Fibroblast of peridontal ligament (primary cell): ENCODE data around the gene BACE2.
"Not testable (repeated sequence)": the region's sequence is repeated elsewhere in the genome, so short reads cannot be mapped to it uniquely, and the experiment has no call there.

Experiments
- DNase-seq: peaks from one replicate; pipeline ENCODE4 v3.0.0-alpha.2; 2010; ENCODE audit errors: extremely low read depth

The BACE2 gene

DNA sequence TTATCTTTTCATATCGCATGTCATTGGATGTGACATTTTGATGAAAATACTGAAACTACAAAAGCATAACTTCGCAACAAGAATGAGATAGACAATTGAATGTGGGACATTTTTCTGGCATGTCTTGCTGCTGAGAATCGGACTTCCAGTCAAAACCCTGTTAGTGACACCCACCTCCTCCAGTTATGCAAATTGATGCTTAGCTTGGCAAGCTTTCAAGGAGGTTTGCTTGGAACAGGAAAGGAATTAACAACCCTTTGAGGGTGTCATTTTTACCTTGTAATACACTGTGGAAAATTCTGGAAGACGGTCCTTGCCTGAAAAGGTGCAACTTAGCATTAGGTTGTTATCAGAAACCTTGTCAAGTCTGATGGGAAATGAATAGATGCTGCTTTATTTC lies 109.9 kb downstream of the BACE2 start:
- no peak for DNase-seq

DNA sequence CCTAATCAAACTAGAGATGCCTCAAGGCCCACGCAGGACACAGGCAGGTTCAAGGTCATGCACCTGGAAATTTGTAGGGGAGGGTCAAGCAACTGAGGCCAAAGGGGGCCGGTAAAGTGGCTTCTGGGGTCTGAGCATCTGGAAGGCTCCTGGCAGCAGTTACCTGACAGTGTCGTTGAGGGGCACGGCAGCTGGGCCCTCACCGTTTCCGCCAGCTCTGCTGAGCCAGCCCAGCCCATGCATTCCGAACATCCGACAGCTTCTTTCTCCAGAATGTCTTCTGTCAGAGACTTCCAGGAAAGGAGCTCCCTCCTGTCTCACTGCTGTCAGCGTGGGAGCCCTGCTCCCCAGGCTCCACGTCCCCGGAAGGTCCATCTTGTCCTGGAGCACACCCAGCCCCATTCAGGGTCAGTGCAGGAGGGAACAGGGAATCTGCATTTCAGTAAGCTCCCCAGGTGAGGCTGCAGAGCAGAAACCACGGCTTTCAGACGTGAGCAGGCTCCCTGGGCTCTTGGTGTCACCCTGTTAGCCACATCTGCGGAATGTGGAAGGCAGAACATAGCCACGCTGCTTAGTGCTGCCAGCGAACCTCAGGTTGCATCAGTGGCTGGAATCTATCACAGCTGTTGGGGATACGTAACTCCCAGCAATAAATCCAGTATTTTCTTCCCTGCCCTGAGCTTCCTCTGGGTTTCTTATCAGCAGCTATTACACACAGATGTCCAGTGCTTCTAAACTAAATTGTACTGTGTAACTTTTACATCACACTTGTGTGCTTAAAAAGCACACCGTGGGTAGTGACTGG lies 112.4 kb downstream of the BACE2 start:
- DNase-seq: peak; percentile 18

DNA sequence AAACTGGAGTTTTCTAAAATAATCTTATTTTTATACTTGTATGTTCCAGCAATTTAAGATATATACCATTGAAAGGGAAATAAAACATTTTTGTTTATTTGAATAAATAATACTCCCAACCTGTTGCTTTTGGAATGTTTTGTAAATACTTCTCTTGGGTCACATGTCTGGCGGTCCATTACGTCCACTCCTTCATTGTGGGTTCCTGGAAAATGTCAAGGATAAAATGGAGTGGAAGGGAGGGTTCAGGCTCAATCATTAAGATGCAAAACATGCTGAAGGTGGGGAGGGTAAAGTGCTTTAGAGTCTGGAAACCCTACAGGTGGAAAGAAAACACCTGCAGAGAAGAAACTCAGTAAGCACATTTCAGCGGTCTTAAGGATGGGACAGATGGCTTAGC lies 114.5 kb downstream of the BACE2 start:
- DNase-seq: no peak

DNA sequence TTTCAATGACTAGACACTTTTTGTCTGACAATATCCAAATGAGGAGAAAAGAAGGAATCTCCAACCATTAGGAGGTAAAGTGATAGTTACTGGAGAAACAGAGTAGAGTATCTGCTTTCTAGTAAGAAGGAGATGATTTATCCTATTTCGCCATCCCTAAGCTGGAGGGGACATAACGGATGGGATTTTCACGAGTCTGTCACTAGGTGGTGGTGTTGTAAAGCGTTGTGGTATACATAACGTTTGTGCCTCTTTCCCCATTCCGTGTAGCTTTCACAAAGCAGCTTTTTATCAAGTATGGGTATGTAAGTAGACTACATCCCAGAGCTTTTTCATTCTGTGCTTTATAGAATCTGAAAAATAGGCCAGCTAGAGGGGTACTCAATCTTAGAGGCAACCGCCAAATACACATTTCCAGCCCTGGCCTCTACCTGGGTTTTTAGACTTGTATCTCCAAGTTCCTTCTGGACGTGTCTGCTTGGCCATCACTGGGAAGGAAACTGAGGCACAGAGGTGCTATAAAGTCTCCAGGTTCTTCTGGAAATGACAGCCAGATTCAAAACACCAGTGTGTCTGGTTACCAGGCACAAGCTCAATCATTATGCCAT lies 115.4 kb downstream of the BACE2 start:
- DNase-seq: peak; percentile 92

DNA sequence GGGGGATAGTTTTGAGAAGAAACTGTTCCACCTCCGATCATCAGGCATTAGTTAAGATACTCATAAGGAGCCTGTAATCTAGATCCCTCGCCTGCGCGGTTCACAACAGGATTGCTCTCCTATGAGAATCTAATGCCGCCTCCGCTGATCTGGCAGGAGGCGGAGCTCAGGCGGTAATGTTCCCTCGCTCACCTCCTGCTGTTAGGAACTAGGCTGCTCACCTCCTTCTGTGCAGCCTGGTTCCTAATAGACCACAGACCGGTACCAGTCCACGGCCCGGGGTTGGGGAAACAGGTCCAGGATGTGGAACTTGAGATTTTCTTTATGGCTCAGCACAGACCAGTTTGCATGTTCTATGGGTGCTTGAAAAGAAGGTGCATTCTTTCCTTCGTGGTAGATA lies 121.5 kb downstream of the BACE2 start:
- no peak for DNase-seq

DNA sequence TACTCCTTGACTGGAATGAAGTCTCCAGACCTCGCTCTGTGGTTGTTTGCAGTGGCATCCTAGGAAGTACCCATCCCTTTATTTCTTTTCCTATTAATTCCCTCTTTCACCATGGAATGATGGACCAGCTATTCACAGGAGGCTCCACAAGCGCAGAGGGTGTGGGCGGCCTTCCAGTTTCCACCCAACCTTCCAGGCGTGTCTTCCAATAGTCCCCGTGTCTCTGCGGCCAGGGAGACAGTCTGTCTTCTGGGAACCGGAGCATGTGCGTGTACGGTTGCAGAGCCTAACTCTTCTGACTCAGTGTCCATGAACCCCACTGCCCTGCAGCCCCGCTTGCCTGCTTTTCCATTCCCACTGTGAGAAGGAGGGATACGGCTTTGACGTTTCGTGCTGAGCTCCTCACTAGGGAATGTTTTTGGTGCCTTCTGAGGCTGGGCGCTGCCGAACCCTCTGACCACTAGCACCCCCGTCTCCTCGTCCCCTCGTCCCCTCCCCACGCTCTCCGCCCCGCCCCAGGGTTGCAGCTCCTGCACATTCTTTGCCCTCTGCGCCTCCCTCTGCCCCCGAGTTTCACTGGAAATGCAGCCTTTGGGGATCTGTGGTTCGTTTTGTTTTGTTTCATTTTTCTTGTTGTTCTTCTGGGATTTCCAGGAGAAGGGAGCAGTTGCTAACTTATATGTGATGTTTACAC lies 122.3 kb downstream of the BACE2 start:
- DNase-seq: peak; percentile 3

DNA sequence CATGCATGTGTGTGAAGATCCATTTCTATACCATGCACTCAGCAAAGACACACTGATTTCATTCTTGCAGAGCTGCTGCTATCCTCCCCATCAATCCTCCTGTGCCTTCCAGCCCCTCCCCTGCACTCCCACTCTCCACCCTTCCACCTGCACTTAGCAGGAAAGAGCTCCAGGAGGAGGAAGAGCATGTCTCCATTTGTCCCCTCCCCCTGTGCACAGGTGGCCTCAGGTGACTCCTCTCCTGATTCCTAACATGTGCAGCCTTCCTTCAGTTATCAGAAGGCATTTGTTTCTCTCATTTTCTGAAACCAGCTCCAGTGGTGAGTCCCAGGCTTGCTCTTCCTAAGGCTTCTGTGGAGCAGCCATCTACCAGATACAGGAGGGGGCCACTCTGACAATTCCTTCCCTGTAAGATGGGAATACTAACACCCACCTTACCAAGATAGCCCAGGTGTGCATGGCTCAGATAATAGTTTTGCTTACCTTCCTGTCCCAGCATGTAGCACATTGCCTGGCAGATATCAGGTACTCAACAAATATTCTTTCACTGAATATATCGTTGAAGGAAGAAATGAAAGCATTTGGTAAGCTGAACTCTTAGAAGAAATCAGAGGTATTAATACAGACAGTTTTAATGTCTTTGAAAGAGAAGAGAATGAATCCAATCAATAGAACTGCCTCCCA lies 126.7 kb downstream of the BACE2 start:
- DNase-seq: no peak

DNA sequence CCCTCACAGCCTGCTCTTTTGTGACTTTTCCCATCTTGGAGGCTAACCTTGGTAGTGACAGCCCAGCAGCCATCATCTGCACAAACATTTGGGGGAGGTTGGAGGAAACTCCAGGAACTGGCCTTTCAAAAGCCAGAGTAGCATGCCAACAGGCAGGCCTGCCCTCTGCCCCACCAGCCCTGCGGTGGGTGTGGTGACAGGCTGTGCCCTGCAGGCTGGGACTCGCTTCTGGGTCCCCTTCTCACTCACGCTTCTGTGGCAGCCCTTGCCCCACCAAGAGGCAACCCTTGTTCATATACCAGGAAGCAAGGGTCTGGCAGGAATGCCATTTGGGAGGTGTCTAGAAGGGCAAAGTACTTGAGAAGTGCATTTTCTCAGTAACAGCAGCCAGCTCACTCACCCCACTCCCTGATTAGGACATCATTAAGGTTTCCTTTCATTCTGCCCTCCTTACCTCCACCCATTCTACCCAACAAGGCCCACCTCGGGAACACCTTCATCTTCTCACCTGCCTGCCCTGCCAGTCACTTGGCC lies 127.8 kb downstream of the BACE2 start:
- no peak for DNase-seq

DNA sequence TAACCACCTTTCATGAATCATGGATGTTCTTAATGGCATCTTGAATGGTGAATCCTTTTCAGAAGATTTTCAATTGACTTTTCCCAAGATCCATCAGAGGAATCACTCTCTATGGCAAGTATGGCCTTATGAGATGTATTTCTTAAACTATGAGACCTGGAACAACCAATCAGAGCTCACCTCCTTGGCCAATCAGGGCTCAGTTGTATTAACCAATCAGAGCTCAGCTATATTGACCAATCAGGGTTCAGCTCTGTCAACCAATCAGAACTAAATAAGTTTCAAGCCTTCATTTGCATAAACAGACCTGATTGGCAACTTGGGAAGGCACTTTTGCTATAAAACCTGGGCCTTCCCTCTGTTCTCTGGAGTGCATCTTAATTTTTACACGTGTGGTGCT lies 135.0 kb downstream of the BACE2 start:
- no peak for DNase-seq

DNA sequence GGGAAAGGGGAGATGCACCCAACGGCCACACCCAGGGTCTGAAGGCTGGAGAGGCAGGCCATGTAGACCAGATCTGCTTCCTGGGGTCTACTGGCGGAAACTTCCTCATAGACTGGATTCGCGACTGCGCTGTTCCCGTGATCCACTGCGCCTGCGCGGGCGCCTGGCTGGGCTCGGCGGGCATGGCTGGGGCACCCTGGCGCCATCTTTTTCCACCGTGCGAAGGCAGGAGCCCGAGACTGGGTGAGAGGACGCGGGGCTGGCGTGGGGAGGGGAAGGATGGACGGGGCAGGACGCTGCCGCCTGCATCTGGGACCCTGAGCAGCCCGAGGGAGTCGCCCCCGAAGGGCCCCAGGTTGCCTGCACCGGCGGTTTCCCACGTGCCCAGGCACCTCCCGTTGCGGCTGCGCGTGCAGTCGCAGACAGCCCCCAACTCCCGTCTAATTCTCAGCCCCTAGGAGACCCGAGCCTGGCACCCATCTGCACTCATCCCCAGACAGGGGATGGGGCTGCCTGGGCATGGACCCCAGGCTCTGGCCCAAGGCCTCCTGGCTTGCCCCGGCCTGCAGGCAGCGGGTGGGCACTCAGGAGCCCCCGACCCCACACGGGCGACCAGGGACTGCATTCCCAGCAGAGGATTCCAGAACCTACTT lies 136.2 kb downstream of the BACE2 start:
- no peak for DNase-seq

DNA sequence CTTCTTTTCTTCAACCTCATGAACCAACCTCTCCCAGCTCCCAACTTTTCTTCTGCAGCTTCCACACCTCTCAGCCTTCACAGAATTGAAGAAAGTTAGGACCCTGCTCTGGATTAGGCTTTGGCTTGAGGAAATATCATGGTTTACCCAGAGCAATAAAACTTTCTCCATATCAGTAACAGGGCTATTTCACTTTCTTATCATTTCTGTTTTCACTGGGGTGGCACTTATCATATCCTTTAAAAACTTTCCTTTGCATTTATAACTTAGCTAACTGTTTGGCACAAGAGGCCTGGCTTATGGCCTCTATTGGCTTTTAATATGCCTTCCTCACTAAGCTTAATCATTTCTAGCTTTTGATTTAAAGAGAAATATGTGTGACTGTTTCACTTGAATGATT lies 139.3 kb downstream of the BACE2 start:
- DNase-seq: no peak

DNA sequence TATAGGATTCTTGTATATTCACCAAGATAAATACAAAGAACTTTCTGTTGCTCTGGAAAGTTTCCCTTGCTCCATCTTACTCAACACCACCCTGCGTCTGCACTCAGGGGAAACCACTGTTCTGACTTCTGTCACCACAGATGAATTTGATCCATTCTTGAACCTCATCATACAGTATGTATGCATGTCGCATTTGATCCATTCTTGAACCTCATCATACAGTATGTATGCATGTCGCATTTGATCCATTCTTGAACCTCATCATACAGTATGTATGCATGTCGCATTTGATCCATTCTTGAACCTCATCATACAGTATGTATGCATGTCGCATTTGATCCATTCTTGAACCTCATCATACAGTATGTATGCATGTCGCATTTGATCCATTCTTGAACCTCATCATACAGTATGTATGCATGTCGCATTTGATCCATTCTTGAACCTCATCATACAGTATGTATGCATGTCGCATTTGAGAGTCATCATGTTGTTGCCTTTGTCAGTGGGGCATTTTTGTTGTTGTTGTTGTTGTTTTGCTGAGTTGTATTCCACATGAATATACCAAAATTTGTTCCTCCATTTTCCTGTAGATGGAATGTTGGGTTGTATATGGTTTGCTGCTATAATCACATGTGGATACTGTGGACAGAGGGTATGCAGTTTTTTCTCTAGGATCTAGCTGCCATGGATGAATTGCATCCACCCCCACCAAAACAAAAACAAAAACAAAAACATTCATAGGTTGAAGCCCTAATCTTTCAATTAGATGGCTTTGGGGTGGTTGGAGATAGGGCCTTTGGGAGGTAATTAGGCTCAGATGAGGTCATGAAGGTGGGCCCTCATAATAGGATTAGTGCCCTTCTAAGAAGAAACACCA lies 145.6 kb downstream of the BACE2 start:
- DNase-seq: not testable (repeated sequence)

DNA sequence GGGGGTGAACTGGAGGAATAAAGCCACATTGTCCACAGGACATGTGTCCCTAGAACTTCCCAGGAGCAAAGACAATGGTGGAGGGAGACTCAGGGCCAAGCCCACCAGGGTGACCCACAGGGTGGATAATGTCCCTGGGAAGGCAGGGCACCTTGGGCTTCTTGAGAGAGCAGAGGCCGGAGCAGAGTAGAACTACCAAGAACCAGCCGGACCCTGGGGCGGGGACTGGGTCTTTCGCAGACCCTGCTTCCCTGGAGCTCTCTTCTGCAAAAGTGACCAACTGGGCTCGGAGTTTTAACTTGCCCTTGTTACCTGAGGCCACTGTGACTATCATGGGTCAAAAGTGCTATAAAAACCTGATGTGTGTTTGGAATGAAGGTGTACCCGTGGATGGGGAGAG lies 147.8 kb downstream of the BACE2 start:
- no peak for DNase-seq

DNA sequence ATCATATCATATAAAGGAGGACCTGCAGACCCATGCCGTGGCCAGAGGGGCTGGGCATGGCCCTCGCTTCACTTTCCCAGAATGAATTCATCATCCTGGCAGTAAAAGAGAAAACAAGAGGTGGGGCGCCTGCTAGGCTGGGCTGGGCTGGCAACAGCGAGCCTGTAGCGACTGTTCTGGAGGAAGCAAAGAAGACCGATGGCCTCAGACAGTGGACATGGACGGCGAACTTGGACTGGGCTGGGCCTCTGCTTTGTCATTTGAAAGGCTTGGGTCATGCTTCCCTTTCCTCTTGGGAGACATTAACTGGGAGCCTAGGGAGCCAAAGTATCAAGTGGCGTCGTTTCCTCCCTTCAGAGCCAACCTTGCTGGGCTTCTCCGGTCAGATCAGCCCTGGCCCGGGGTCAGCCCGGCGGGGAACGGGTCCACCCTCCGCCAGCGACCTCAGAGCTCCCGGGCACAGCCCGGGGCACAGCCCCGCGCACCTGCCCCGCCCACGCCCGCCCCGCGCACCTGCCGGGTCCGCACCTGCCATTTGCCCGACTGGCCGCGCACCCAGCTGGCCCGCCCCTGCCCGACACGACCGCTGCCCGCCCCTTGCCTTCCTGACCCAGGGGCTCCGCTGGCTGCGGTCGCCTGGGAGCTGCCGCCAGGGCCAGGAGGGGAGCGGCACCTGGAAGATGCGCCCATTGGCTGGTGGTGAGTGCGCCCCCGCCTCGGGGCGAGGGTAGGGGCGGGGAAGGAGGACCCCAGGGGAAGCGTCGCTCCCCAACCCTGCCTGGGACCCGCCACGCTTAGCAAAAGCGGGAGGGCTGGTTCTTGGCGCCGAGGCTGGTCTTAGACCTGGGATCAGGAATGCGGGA lies 148.5 kb downstream of the BACE2 start, which contains the start of gene FAM3B:
Gene FAM3B, plus strand, starts transcription at position 602 of the 863 bp plus-strand sequence. Its CDS starts 79 bp downstream, at position 681.
- DNase-seq: no peak

DNA sequence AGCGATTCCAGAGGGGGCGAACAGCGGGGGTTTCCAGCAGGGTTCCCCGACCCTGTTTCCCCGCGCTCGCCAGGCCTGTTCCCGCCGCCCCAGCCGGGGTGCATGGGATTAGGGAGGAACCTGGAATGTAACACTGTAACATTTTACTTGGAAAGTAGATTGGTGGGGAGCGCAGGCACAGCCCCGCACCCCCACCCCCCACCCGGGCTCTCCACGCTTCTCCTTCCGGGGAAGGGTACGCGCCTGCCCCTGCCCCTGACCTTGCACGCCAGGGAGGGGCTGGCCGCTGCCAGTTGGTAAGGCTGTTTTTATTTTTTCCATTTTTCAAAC lies 149.1 kb downstream of the BACE2 start:
- DNase-seq: no peak

DNA sequence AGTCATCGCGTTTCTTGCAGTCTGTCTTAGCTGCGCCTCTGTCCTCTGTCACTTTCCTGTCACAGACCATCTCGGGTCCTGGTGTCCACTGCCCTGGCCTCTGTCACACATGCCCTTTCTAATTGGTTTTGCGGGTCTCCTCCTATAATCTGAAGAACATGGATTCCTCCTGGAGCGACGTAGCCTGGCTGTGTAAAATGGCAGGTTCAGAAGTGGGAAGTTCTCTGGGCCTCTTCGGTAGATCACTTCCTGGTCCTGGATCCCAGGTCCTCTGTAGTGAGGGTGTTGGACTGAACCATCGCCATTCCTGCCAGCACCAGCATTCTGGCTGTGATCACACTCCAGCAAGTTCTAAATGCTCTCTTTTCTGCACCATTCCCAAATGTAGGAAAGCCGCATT lies 149.5 kb downstream of the BACE2 start:
- no peak for DNase-seq

DNA sequence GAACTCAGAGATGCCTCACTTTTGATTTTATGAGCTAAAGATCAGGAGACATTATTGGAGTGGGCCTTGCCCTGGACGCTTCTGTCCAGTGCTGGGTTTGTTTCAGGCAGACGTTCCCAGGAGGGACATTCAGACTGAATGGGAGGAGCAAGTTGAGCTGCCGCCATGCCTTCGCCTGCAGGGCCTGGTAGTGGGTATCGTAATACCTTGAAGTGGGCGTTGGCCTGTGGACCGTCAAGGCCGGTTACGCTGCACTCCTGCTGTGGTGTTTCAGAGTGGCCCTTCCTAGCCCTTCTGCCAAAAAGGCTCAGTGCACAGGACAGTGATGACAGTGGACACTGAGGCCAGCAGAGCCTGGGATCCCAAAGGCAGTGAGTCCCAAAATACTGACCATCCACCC lies 150.3 kb downstream of the BACE2 start:
- no peak for DNase-seq

DNA sequence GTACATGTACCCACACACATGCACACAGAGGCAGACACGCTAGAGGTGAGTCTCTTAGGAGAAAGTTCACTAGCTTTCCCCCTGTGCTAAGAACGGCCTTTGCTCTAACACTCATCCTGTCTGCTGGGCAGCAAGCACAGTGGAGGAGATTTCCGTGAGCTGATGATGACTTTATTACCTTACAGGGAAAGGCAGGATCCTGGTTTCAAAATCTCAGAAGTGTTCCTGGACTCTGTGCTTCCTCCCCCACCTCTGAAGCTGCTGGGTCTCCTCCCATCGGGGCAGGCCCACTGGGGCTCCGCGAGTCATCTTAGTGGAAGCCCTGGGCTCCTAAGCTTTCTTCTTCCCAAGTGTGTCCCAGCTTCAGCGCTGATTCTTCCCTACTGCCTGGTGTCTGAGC lies 151.3 kb downstream of the BACE2 start:
- no peak for DNase-seq

DNA sequence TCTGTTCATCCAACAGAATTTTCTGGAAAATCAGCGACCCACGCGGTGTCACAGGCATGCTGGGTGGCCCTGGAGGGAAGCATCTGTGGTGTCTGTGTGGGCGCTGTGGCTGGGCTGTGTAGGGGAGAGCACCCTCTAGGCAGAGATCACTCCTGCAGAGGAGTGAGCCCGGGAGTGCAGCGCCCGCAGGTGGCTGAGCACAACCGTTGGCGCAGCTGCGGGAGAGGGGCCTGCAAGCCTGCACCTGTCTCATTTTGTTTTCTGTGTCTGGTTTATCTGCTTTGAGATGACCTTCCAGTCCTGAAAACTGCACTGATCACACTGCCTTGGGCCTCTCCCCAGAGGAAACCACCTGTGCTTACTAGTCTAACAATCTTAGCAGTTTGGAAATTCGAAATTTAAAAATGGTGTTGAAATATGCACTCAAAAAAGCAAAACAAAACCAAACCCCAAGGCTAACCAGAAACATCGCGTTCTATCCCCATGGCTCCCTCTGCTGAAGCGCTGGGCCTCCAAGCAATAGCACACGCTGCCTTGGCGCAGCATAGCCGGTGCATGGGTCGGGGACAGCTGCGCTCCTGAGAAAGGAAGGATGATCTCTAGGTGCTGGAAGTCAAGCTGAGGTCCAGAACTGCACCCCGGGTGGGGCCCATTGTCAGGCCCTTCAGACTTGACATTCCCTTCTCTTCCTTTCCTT lies 153.4 kb downstream of the BACE2 start:
- no peak for DNase-seq
